Activated CD4-positive, alpha-beta T cell treated with anti-CD3 and anti-CD28 coated beads for 24 hours (primary cell): ENCODE results near the gene ARL6IP1.

Source experiments
- DNase-seq, 2 donors: peaks; one replicate each; pipeline ENCODE4 v3.0.0-alpha.2; 2020; ENCODE audit warnings: low read depth in 2 of 2

ARL6IP1 gene

DNA sequence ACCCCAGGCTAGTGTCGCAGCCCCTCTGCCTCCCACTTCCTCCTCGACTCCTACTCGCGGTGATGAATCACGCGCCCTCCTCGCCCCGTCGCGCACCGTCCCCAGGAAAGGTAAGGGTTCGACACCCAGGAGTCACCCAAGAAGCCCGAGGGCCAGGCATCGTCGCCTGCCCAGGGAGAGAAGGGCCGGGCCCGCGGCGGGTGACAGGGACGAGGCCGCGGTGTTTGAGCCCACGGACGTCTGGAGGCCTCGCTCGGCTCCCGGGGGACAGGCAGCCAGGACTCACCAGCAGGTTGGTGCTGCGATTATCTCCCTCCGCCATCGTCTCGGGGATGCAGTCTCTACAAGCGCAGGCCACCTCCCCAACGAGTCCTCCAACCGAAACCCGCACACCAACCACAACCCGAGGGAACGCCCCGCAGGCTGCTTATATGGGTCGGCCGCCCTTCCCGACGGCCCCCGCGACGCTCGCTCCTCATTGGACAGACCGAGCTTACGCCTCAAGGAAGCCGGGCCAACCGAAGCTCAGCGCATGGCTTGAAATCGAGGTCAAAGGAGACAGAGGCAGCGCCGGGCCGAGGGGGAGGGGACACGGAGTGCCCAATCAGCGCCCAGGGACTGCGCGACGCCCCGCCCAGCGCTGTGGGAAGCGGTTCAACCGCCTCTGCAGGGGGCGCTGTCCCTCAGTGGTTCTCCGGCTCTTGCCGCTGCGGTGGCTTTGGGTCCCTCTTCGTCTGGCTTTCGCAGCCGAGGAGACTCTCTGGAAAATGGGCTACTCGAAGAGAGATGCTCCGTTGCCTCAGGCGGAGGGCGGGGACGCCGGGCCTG is at the start of gene ARL6IP1:
ARL6IP1 (minus strand) TSS at position 405 of the 828 bp plus-strand sequence; CDS start at position 322, 83 bp downstream.
- peak; percentile 96 to 97 for DNase-seq

DNA sequence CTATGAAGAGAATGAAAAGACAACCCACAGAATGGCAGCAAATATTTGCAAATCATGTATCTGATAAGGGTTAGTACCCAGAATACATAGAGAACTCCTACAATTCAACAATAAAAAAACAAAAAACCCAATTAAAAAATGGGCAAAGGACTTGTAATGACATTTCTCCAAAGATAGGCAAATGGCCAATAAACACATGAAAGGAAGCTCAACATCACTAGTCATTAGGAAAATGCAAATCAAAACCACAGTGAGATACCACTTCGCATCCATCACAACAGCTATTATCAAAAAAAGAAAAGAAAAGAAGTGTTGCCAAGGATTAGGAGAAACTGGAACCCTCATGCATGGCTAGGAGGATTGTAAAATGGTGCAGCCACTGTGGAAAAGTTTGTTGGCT is 45.1 kb upstream of the ARL6IP1 start:
- no peak for DNase-seq

DNA sequence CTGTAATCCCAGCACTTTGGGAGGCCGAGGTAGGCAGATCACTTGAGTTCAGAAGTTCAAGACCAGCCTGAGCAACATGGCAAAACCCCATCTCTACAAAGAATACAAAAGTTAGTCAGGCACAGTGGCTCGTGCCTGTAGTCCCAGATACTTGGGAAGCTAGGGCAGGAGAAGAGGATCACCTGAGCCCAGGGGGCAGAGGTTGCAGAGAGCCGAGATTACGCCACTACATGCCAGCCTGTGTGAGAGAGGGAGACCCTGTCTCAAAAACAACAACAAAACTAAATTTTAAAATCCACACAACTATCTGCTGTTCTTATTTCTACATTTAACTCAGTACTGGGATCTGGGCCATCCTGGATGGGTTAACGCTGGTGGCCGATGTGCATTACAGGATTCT is 41.2 kb upstream of the ARL6IP1 start:
- no peak for DNase-seq

DNA sequence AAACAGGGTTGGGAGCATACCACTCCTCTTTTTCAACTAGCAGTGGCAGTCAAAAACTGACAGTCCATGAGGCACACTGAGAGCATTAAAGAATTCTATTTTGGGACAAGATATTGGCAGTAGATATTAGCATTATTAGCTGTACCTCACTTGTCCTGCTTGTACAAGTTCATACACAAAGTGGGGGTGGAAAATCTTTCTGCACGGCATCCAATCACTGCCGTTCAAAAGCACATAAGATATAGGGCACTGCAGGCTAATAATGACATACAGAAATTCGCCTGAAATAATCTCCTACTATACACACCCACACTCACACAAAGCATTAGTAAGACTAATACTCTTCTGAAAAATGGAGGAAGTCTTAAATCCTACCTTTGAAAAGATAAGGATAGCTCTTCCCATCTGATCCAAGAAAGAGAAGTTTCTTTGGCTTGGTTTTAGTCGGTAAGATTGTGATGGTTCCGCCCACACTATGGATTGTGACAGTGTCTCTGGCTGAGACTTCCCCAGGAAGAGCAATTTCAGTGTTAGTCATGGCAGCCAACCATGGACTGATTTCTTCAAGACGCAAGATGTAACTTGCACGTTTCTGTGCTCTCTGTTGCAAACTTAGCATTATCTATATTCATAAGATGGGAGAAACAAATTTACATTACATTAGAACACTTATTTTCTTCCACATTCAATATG is 40.6 kb upstream of the ARL6IP1 start:
- DNase-seq = no peak

DNA sequence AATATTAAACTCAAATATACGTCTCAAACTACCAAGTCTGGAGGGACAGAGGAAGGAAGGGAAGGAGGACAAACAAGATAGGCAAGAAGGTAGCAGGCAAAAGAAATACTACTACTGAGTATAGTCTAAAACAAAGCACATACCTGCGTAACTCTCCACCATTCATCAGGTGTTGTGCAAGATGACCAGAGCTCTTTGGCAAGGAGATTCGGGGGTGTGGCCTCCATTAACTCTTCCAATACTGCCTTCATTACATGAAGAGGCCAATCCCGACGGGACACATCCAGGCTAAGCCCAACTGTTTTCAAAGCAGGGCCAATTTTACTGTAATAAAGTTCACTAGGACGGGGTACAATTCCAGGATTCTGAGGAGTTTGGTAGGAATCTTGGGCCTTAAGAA is 38.2 kb upstream of the ARL6IP1 start:
- DNase-seq = no peak

DNA sequence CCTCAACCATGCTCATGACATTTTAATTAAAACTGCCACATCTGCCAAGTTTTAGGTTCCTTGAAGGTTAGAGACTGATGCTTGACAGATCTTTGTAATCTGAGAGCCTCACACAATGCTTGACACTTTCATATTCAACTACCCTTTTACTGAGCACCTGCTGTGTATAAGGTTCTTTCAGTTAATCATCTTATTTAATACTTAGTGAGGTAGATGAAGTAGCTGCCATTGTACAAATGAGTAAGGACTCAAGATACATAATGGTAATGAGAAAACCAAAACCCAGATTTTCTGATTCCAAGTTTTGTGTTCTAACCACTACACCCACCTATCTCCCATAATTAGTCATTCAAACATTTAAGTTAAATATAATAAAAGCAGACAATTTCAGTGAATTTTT is 35.4 kb upstream of the ARL6IP1 start:
- no peak for DNase-seq

DNA sequence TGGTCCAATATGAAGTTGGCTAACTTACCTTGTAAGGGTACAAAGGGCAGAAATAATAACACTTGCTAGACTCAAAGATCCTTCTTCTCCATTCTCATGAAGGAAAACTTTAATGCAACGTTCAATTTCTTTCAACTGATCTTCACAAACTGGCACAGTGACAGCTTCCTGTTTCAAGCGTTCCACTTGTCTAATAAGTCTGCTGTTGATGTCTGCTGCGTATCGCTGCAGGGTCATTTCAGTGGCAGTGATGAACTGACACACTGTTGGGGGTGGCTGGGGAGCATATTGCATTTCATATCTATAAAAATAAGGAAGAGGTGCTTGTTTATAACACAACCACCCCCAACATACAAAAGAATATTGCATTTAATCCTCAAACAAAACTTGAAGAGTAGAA is 33.5 kb upstream of the ARL6IP1 start:
- no peak for DNase-seq

DNA sequence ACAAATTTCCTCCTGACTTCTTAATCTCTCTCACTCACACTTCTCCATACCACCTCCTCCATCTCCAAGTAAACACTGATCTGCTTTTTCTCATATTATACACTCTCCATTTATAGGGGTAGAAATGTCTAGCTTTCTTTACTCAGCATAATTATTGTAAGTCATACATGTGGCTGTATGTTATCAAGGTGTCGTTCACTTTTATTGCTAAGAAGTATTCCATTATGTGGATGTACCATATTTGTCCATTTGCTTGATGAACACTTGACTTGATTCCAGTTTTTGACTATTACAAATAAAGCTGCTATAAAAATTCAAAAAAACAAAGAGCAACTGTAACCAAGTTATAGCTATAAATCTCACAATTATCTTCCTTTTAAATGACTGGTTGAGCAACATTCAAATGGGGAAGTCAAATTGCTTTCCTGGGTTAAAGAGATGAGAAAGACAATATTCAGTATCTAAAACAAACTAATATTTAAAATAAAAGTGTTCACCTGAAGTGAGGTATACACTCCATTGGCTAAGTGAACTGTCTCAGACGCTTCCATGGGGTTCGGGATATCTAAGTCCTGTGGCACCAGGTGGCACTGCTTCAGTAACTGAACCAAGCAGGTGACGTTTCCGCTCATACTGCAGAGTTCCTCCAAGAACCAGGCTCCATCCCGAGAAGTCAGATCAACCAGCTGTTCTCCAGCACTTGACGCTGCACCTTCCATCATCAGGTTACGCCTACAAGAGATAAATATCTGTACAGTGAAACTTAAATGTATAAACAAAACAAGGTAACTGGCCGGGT is 32.6 kb upstream of the ARL6IP1 start:
- DNase-seq = no peak

DNA sequence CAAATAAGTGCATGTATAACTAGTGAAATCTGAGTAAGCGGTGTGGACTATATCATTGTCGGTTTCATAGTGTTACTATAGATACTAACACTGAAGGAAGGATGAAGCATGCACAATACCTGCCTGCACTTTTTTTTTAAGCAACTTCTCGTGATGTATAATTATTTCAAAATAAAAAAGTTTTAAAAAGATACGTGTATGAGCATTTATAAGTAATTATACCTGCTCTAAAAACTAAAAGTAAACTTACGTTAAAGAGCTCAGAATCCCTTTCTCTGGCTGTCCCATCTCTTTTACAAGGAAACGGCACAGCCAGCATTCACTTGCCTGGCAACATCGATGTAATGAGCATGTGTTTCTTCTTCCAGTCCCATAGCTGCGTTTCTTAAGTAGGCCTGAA is 31.3 kb upstream of the ARL6IP1 start:
- DNase-seq = no peak

DNA sequence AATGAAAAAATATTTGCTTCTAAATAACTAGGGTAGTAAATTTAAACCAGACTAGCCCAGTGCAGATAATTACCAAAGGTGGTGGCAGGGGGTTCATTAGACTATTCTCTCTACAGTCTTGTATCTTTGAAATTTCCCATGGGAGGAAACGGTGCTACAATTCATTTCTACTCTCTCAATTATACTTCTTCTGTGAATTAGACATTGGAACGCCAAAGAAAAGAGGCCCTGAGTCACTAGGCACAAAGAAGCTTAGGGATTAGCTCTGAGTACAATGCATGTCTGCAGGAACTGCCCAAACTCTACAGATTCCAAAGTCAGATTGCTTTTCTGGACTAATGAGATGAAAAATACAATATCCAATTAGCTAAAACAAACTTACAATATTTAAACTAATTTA is 30.7 kb upstream of the ARL6IP1 start:
- DNase-seq = no peak

DNA sequence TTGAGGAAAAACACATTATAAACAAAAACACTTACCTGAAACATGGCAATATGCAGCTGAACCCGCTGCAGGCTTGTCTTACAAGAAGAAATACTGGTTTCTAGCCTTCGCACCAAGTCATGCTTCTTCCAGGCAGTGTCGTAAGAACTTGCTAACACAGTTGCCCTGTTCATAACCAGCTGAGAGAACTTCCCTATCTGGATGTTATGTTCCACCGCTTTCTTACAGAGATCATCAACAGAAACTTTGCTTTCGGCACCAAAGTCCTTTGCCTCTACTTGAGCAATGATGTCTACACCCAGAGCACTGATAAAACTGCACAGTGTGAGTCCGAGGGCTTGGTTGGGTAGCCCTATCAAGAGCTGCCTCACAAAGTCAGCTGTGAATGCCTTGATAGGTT is 27.9 kb upstream of the ARL6IP1 start:
- no peak for DNase-seq

DNA sequence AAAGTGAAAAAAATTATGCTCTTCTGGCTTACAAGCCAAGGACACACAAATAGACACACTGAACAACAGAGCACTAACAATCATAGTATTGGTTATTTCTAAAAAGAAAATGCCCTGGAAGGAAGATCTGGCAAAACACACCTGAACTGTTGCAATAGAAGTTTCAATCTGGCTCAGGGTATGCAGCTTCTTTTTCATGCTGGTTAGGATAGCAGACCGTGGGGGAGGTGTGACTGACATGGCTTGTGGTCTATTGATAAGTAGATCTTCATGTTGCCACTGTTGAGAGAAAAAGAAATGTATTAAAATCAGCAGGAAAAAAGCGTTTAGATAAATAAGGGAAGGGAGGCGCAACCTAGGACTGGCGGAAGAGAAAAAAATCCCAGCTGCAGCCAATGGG is 26.5 kb upstream of the ARL6IP1 start:
- DNase-seq = no peak

DNA sequence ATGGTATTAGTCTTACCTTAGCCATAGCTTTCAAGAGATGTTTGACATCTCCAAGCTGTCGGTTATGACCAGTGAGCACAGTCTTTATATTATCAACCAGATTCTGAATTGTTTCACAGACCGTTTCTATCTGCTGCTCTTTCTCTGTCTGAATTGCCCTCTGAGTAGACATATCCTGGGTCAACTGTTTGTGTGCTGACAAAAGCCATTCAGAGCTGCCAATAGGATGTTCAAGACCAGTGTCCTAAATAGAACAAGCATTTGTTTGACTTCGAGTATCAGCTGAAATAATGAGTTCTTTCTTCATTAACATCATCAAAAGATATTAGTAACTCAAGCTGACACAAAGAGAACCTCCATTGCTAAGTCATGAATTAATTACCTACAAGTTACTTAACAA is 14.9 kb upstream of the ARL6IP1 start:
- DNase-seq = no peak

DNA sequence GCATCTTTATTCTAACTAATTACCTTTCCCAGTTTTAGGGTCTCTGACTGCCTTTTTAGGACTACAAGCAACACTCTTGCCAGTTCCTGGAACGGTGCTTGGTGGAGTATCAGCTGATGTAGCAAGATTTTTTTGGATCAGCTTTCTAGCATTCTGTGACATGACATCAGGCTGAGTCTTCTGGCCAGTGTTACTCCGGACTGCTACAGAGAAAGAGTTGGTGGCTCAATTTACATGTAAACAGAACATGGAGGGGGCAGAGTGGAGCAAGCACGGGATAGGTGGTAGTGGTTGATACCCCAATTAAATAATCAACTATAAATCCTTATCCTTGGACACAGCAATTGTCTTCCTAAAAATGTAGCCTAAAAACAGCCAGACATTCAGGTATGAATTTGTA is 10.6 kb upstream of the ARL6IP1 start:
- DNase-seq = no peak

DNA sequence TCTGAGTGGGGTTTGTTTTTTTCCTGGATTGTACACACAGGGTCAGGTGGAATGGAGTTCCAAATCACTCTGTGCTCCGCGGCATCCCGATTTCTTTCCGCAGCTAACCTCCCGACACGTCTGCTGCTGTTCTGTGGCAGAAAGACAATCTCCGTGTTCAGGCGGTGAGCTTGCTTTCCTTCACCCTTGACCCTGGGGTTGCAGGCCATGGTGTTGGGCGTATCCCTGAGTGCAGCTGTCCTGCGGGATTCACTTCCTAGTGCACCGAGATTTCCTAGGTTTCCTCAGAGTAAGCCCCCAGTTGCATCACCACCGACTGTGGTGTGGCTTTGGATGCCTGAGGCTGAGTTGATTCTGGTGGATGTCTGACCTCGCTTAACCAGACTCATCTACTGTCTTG is 7.8 kb upstream of the ARL6IP1 start:
- no peak for DNase-seq

DNA sequence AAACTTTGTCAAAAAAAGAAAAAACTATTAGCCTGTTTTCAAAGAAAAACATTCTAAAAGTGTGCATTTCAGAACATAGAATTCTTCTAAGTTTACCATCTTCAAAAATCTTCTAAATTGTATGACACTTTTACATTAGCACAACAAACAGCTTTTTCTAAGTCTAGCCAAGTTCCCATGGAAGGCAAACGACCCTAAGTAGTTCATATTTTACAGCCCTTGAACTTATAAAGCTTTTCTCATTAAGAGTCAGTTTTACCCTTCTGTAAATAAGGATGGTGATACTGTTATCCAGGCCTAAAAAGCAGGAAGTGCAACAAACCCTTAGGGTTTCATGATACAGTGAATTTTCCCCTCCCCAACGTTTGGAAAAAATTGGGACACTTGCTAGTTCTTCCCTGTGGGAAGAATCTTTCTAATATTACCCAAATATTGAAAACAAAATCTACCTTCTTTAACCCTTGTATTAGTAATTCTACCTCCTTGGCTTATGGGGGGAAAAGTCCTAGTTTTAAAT is 4.0 kb upstream of the ARL6IP1 start:
- no peak for DNase-seq

DNA sequence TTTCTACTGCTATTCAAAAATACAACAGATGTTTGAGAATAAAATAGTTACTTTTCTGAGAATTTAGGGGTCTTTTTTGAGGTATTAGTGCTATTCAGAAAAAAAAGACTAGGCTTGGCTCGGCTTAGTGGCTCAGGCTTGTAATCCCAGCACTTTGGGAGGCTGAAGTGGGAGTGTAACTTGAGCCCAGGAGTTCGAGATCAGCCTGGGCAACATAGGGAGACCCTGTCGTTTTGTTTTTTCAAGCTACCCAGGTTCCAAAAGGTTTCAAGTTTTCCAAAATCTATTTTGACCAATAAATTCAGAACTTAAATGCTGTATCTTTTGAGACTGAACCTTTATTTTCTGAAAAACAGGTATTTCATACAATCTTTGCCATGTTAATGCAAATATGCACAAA is 3.2 kb upstream of the ARL6IP1 start:
- DNase-seq = no peak

DNA sequence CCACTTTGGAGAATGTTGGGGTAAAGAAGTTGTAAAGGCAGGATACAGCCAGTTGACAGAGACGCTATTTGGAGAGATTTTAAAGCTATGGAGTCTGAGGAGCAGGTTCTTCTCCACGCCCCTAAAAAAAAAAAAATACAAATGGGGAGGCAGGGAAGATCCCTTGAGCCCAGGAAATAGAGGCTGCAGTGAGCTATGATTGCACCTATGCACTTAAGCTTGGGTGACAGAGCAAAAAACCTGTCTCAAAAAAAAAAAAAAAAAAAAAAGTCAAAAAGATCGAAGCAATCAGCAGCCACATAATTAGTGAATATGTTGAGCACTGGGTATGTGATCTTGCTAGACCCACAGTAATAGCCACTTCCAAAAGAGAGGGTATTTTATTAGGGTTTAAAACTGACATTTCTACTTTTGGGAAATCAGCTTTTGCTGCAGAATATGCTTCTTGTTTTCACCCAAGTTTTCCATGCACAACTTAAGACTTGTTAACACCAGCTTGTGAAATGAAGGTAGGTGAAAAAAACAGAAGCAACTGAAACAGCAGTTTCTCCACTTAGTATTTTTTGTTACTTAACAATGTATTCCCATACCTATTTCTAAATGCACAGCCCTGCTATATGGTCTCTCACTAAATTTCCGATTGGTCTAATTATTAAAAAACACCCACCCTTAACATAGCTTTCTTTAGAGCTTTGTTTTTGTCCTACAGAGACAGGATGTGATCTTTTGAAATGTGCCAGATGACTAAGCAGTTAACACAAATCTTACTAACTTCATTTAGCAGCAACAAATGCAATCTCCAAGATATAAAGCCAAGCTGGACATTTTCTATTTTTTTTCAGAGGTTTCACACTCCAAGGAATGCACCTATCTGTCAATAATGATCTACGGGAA is 2.5 kb upstream of the ARL6IP1 start:
- no peak for DNase-seq

DNA sequence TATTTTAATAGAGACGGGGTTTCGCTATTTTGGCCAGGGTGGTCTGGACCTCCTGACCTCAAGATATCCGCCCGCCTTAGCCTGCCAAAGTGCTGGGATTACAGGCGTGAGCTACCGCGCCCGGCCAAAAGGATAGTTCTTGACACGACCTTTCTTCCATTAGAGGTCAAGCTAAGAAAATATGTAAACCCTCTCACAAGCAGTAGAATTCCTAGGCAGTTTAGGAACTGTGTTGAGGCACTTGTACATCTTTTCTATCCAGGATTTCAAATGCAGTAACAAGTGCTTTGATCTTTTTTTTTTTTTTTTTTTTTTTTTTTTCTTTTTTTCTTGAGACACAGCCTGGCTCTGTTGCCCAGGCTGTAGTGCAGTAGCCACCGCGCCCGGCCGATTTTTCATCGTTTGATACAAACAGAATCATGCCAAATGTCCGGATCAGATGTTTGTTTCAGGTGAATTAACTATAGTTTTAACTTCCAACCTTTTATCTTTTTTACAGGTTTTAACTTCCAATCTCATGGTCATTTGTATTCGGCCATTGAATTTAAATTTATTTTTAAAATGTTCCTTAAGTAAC is 1.5 kb upstream of the ARL6IP1 start:
- no peak for DNase-seq

DNA sequence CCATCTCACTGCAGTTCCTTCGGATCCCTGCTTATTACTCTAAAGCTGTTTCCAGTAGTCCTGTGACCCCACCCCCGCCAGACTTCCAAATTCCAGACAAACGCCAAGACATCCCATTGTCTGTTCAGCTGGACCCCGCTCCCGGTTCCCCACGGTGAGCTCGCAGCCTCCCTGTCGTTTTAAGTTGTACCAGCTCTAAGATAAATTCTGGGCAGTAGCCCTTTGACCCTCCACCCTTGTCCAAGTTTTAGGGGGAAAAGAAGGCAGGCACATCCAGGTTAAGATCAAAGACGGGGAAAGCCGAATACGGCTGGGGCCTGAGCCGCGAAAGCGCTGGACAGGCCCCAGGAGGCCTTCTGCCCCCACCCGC is 589 bp downstream of the ARL6IP1 start:
- DNase-seq = no peak

DNA sequence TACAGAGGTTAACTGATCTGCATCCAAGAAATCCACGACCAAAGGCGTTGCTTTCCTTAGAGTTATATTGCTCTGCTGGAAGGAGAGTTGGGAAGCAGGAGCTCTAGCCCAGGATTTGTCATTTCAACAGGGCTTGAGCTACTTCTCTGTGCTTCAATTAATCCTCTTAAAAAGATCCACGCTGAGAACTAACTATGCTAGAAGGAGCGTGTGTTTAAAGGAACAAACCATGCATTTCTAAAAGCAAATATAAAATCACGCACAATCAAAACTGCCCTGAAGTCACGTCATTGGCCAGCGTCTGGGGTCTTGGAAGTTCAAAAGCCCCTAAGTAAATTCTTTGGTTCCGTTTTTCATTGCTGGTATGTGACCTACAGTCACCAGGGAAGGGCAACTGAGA is 1.1 kb downstream of the ARL6IP1 start:
- no peak for DNase-seq
